GM21737 (cell line): Measurements from ENCODE around the gene AP3D1.

Source experiments
- ATAC-seq: cut with Tn5 transposase; IDR thresholded peaks from one replicate; pipeline ENCODE4 v1.9.1; 2021; ENCODE audit warnings: mild to moderate bottlenecking, moderate library complexity; ENCODE audit not compliant: unreplicated experiment

AP3D1 gene

DNA sequence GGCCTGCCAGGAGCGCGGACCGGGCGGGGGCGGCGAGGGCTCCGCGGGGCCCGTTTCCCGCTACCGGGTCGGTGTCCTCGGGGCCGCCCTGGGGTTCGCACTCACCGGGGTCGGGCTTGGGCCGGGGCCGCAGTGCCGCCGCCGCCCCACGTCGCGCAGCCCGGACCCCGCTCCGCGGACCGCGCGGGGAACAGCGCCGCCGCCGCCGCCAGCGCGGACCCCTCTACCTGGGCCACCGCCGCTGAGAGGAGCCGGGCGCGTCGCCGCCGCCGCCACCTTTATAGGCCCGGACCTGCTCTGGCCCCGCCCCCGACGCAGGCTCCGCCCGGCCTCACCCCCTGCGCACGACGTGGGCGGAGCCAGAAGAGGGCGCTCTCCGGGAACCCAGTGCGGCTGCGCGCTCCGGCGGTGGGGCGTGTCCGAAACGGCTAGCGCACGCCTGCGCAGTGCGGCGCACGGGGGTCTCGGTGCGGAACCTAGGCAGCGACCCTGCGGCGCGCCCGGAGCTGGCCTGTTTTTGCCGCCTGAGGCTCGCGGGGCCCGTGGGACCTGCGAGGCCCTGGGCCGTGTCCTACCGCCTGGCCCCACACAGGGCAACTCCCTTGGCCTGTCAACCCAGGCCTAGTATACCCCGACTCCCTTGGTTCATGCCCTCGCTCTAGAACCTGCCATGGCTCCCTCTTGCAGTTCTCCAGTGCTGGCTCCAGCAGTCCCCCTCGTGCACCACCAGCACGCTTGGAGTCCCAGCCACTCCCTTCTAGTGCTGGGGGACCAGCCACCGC lies 100.2 kb downstream of the AP3D1 start, which contains the start of gene MKNK2:
Gene MKNK2 (minus strand): TSS at position 254 of the 782 bp plus-strand sequence. CDS start 393 bp downstream, outside the sequence.
- ATAC-seq: peak; percentile 46
